Measurements from ENCODE around the gene NTRK3. TPM values are rescaled to one million over a fixed set of nuclear protein-coding genes. Genes with fewer than 3 reads are reported as not detected.

NTRK3 gene
- total and polyA plus RNA-seq, 2 of the 13 experiments (the other 11 are each of a cell fraction or from before 2014, with no cell fraction given), result not detected

GRCh38 chr15:88048755-88049154, 207.8 kb downstream of the NTRK3 start:
- intact Hi-C loops (cut with micrococcal nuclease; ENCODE audit: unreplicated experiment), result no loop called here
- Histone ChIP-seq H3K4me3 (replicated peaks in 1 of 3; ENCODE audit: insufficient read depth in 1 of 3, low read depth in 2 of 3, low read length in 3 of 3) (no peak overlapping the region), H3K27ac (ENCODE audit: extremely low read length, insufficient read depth, low read length) (no peak overlapping the region), H4K20me1 (ENCODE audit: insufficient read depth, low read length) (no peaks in the 10 kb centered on the region), H3K4me2 (ENCODE audit: low read depth, low read length) (no peak overlapping the region), H3K9ac (ENCODE audit: insufficient read depth, low read depth, low read length) (no peak overlapping the region), H3K79me2 (ENCODE audit: insufficient read depth, low read length) (no peaks in the 10 kb centered on the region), H3K36me3 (replicated peaks in 1 of 2; ENCODE audit: control insufficient read depth in 1 of 2, insufficient read depth in 2 of 2, low read length in 2 of 2) (no peaks in the 10 kb centered on the region), H3K27me3 (ENCODE audit: control insufficient read depth in 1 of 2, insufficient read depth in 2 of 2, low read length in 2 of 2) (no peaks in the 10 kb centered on the region; a peak in 1 of 5 replicates), H3K9me3 (ENCODE audit: low read length) (no peaks in the 10 kb centered on the region), H2AFZ (ENCODE audit: low read length) (no peak overlapping the region), H3K4me1 (ENCODE audit: insufficient read depth, low read length) (no peaks in the 10 kb centered on the region)
- ChIA-PET POLR2A (no interaction called here), CTCF (ENCODE audit: low intra/inter-chr PET ratio, low total read pairs) (no interaction called here)
- BruUV-seq (replicated peaks), result no TSS peak
- FAIRE-seq (no peak), ATAC-seq (no peak), DNase-seq (ENCODE audit: low spot score) (no peak)
- WGBS (ENCODE audit: low lambda C conversion rate), result 29% methylated on average over 3 of the region's 3 CpGs
- in situ Hi-C loops (cut with HindIII; ENCODE audit: extremely low pct_ligation_motif_present, low pct_unique_long_range_greater_than_20kb), result no loop called here
- no peak for TF ChIP-seq STAT6 (CRISPR knock-in tag; IDR thresholded peaks at IDR 0.05; ENCODE audit: borderline replicate concordance)
- TF ChIP-seq TRAFD1 (CRISPR knock-in tag; IDR thresholded peaks at IDR 0.05; ENCODE audit: borderline replicate concordance), result no peak
- TF ChIP-seq ZNF766 (CRISPR knock-in tag; IDR thresholded peaks at IDR 0.05; ENCODE audit: borderline replicate concordance), result no peak
- no peak for TF ChIP-seq TARDBP (CRISPR knock-in tag; IDR thresholded peaks at IDR 0.05)
- no peak for TF ChIP-seq NFKB2 (CRISPR knock-in tag; IDR thresholded peaks at IDR 0.05; ENCODE audit: borderline replicate concordance)
- no peak for TF ChIP-seq ZSCAN25 (CRISPR knock-in tag; IDR thresholded peaks at IDR 0.05)
- no peak for TF ChIP-seq RAD21 (CRISPR knock-in tag; IDR thresholded peaks at IDR 0.05)
- no peak for TF ChIP-seq MBNL3 (CRISPR knock-in tag; conservative IDR thresholded peaks at IDR 0.05)
- TF ChIP-seq ZNF691 (CRISPR knock-in tag; IDR thresholded peaks at IDR 0.05; ENCODE audit: borderline replicate concordance, low read depth), result no peak
- no peak for TF ChIP-seq NPAS2 (CRISPR knock-in tag; IDR thresholded peaks at IDR 0.05; ENCODE audit: borderline replicate concordance)
